T-helper 2 cell treated with Interferon-gamma antibody and Interleukin-4, amounts not matched to agents 5 μg/mL and 100 μg/mL, for 36 hours (primary cell): ENCODE results near the gene TMOD2.

Experiments
- DNase-seq: peaks from one replicate; pipeline ENCODE4 v3.0.0; 2021; ENCODE audit warnings: low spot score
- H3K27ac Mint-ChIP-seq: one replicate; pipeline ENCODE4 v1.8.0; 2021; ENCODE audit warnings: mild to moderate bottlenecking, mixed read lengths
- H3K27me3 Mint-ChIP-seq: one replicate; pipeline ENCODE4 v1.8.0; 2021; ENCODE audit warnings: low read depth, mixed read lengths
- H3K36me3 Mint-ChIP-seq: one replicate; pipeline ENCODE4 v1.8.0; 2021; ENCODE audit warnings: low read depth, mixed read lengths
- H3K4me1 Mint-ChIP-seq: one replicate; pipeline ENCODE4 v1.8.0; 2021; ENCODE audit warnings: low read depth, mixed read lengths
- H3K4me3 Mint-ChIP-seq: one replicate; pipeline ENCODE4 v1.8.0; 2022; ENCODE audit warnings: mild to moderate bottlenecking, moderate library complexity, mixed read lengths
- H3K9me3 Mint-ChIP-seq: one replicate; pipeline ENCODE4 v1.8.0; 2021; ENCODE audit warnings: mixed read lengths

Gene TMOD2

GRCh38 chr15:51830276-51830806 is 78.9 kb downstream of the TMOD2 start:
- no peaks in the 10 kb centered on the region for H3K9me3 Mint-ChIP-seq
- H3K4me1 Mint-ChIP-seq: peaks cover 42% of the 10 kb centered on the region
- peak overlapping the region; percentile 96 for H3K27ac Mint-ChIP-seq
- no peak for DNase-seq
- peak overlapping the region; percentile 98 for H3K4me3 Mint-ChIP-seq
- H3K27me3 Mint-ChIP-seq: peaks cover 7% of the 10 kb centered on the region
- H3K36me3 Mint-ChIP-seq: peaks cover 2% of the 10 kb centered on the region

- Mint-ChIP-seq H3K4me1 (peaks cover 67% of the 10 kb centered on the region), H3K36me3 (peaks cover 7% of the 10 kb centered on the region), H3K27ac (no peak overlapping the region), H3K4me3 (peak overlapping the region; percentile 12), H3K27me3 (no peaks in the 10 kb centered on the region), H3K9me3 (no peaks in the 10 kb centered on the region)
- DNase-seq: no peak
Observed at GRCh38 chr15:51833772-51834171, 82.4 kb downstream of the TMOD2 start.

GRCh38 chr15:51837792-51838251 is 86.4 kb downstream of the TMOD2 start:
- H3K4me3 Mint-ChIP-seq: peak overlapping the region; percentile 66
- H3K4me1 Mint-ChIP-seq: peaks cover 61% of the 10 kb centered on the region
- DNase-seq: no peak

GRCh38 chr15:51838270-51838669 is 86.9 kb downstream of the TMOD2 start:
- H3K4me3 Mint-ChIP-seq: peak overlapping the region; percentile 66
- H3K27ac Mint-ChIP-seq: no peak overlapping the region
- H3K36me3 Mint-ChIP-seq: peaks cover 5% of the 10 kb centered on the region
- H3K4me1 Mint-ChIP-seq: peaks cover 62% of the 10 kb centered on the region
- H3K27me3 Mint-ChIP-seq: no peaks in the 10 kb centered on the region
- DNase-seq: no peak
- H3K9me3 Mint-ChIP-seq: no peaks in the 10 kb centered on the region

More at GRCh38 chr15:51837792-51838251, 86.4 kb downstream of the TMOD2 start:
- Mint-ChIP-seq H3K27me3 (no peaks in the 10 kb centered on the region), H3K36me3 (peaks cover 5% of the 10 kb centered on the region), H3K9me3 (no peaks in the 10 kb centered on the region), H3K27ac (peak overlapping the region; percentile 42)

GRCh38 chr15:51840692-51841091 is 89.3 kb downstream of the TMOD2 start:
- Mint-ChIP-seq H3K4me3 (no peak overlapping the region), H3K4me1 (peaks cover 55% of the 10 kb centered on the region), H3K27ac (no peak overlapping the region), H3K36me3 (peaks cover 5% of the 10 kb centered on the region), H3K27me3 (no peaks in the 10 kb centered on the region), H3K9me3 (no peaks in the 10 kb centered on the region)
- DNase-seq: no peak

- no peak overlapping the region for H3K27ac Mint-ChIP-seq
- no peak for DNase-seq
- H3K4me3 Mint-ChIP-seq: no peak overlapping the region
Observed at GRCh38 chr15:51841406-51842040, 90.1 kb downstream of the TMOD2 start.

GRCh38 chr15:51842265-51842664 is 90.9 kb downstream of the TMOD2 start:
- no peak overlapping the region for H3K4me3 Mint-ChIP-seq
- no peaks in the 10 kb centered on the region for H3K9me3 Mint-ChIP-seq
- no peak for DNase-seq
- H3K4me1 Mint-ChIP-seq: peaks cover 55% of the 10 kb centered on the region
- no peaks in the 10 kb centered on the region for H3K36me3 Mint-ChIP-seq
- H3K27me3 Mint-ChIP-seq: no peaks in the 10 kb centered on the region
- no peak overlapping the region for H3K27ac Mint-ChIP-seq

More at GRCh38 chr15:51841406-51842040, 90.1 kb downstream of the TMOD2 start:
- H3K36me3 Mint-ChIP-seq: peaks cover 2% of the 10 kb centered on the region
- H3K4me1 Mint-ChIP-seq: peaks cover 55% of the 10 kb centered on the region
- no peaks in the 10 kb centered on the region for H3K27me3 Mint-ChIP-seq
- H3K9me3 Mint-ChIP-seq: no peaks in the 10 kb centered on the region

GRCh38 chr15:51842852-51843737 is 91.7 kb downstream of the TMOD2 start:
- Mint-ChIP-seq H3K4me3 (no peak overlapping the region), H3K36me3 (peaks cover under 1% of the 10 kb centered on the region), H3K27ac (no peak overlapping the region), H3K27me3 (no peaks in the 10 kb centered on the region), H3K4me1 (peaks cover 47% of the 10 kb centered on the region), H3K9me3 (no peaks in the 10 kb centered on the region)
- DNase-seq: no peak

- H3K4me3 Mint-ChIP-seq: no peak overlapping the region
- no peak for DNase-seq
- no peak overlapping the region for H3K27ac Mint-ChIP-seq
- peaks cover 4% of the 10 kb centered on the region for H3K36me3 Mint-ChIP-seq
- peaks cover 48% of the 10 kb centered on the region for H3K4me1 Mint-ChIP-seq
- H3K9me3 Mint-ChIP-seq: no peaks in the 10 kb centered on the region
- no peaks in the 10 kb centered on the region for H3K27me3 Mint-ChIP-seq
Observed at GRCh38 chr15:51844747-51845426, 93.5 kb downstream of the TMOD2 start.

GRCh38 chr15:51846066-51846462 is 94.7 kb downstream of the TMOD2 start:
- no peaks in the 10 kb centered on the region for H3K9me3 Mint-ChIP-seq
- H3K36me3 Mint-ChIP-seq: peaks cover 4% of the 10 kb centered on the region
- peaks cover 49% of the 10 kb centered on the region for H3K4me1 Mint-ChIP-seq
- DNase-seq: no peak
- H3K27ac Mint-ChIP-seq: peak overlapping the region; percentile 38
- peak overlapping the region; percentile 51 for H3K4me3 Mint-ChIP-seq
- no peaks in the 10 kb centered on the region for H3K27me3 Mint-ChIP-seq

- Mint-ChIP-seq H3K36me3 (peaks cover 4% of the 10 kb centered on the region), H3K4me3 (peak overlapping the region; percentile 51), H3K27me3 (no peaks in the 10 kb centered on the region), H3K4me1 (peaks cover 44% of the 10 kb centered on the region), H3K9me3 (no peaks in the 10 kb centered on the region), H3K27ac (peak overlapping the region; percentile 36)
- DNase-seq: no peak
Observed at GRCh38 chr15:51846463-51847230, 95.2 kb downstream of the TMOD2 start.

GRCh38 chr15:51848811-51849210 is 97.4 kb downstream of the TMOD2 start:
- Mint-ChIP-seq H3K4me3 (no peak overlapping the region), H3K27ac (no peak overlapping the region), H3K9me3 (no peaks in the 10 kb centered on the region), H3K4me1 (peaks cover 38% of the 10 kb centered on the region), H3K27me3 (no peaks in the 10 kb centered on the region), H3K36me3 (peaks cover 4% of the 10 kb centered on the region)
- no peak for DNase-seq

- peaks cover 4% of the 10 kb centered on the region for H3K36me3 Mint-ChIP-seq
- H3K27ac Mint-ChIP-seq: no peak overlapping the region
- peaks cover 37% of the 10 kb centered on the region for H3K4me1 Mint-ChIP-seq
- no peaks in the 10 kb centered on the region for H3K27me3 Mint-ChIP-seq
- no peak for DNase-seq
- H3K9me3 Mint-ChIP-seq: no peaks in the 10 kb centered on the region
- H3K4me3 Mint-ChIP-seq: no peak overlapping the region
Observed at GRCh38 chr15:51849860-51850259, 98.5 kb downstream of the TMOD2 start.
